Hematopoietic multipotent progenitor cell treated with erythropoietin and hydrocortisone succinate and interleukin-3 and kit ligand, for 15 days (in vitro differentiated cells): Measurements from ENCODE around the gene DRAM1.
"Not testable (repeated sequence)": the region's sequence is repeated elsewhere in the genome, so short reads cannot be mapped to it uniquely, and the experiment has no call there.

Experiments used
- DNase-seq: peaks from one replicate; pipeline ENCODE4 v3.0.0-alpha.2; 2015; ENCODE audit warnings: low spot score

Gene DRAM1

DNA sequence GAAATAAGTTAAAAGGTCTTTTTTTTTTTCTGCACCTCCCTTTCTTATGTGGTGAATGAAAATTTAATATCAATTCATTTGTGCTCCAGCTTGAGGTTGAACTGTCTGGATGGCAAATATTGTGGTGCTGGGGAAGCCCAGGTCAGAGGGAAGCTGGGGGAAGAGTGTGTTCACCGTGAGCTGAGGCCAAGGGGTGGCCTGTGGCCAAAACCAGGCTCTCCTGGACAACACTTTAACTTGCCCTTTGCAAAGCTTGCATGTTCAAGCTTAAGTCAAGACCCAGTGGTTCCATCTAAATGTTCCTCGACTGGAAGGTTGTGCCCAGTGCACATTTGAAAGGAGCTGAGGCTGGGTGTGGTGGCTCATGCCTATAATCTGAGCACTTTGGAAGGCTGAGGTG lies 28.8 kb downstream of the DRAM1 start:
- no peak for DNase-seq

DNA sequence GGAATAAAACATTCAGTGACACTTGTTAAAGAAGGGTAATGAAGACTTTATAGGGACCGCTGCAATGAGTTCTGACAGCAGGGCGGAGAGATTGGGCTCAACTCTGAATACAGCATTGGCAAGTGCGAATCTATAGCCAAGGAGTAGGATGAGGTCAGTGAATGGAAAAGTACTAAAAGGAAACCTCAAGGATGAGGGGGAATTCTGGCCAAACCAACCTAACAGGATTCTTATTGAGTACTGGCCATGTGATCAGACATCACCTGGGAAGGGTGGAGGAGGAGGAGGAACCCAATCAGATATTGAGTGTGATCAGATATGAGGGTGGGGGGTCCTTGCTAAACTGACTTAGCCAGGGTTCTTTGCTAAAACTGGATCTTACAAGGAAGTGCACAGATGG lies 31.0 kb downstream of the DRAM1 start:
- DNase-seq, result no peak

DNA sequence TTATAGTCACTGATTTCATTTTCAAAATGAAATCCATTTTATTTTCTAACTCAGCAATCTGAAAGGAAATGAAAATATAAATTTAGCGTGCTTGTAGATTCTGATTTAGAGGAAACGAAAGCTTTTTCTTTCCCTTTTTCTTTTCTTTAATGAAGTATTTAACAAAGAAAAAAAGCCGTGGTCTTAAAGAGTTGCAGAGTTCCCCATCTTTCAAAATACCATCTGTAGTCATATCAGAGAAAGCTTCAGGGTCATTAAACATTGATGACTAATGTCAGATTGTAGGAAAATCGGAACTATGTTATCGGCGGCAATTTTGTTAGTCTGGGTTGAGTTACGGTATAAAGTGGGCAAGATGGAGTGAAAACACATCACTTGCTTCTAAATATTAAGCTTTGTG lies 32.3 kb downstream of the DRAM1 start:
- no peak for DNase-seq

DNA sequence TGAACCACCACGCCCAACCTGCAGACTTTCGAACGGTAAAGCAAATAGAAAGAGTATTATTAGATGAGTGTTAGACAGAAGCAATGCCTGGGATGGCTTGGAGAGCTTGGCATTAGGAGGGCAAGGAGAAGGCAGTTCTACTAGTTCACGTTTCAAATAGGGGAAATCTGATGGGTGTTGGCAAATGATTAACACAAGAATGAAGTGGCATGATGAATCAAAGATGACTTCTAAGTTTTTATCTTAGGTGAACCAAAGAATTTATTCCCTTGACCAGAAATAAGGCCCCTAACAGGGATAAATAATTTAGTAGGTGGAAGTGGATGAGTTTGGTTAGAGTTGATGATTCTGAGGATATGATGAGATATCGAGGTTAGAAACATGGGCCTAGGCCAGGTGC lies 38.5 kb downstream of the DRAM1 start:
- DNase-seq, result no peak

DNA sequence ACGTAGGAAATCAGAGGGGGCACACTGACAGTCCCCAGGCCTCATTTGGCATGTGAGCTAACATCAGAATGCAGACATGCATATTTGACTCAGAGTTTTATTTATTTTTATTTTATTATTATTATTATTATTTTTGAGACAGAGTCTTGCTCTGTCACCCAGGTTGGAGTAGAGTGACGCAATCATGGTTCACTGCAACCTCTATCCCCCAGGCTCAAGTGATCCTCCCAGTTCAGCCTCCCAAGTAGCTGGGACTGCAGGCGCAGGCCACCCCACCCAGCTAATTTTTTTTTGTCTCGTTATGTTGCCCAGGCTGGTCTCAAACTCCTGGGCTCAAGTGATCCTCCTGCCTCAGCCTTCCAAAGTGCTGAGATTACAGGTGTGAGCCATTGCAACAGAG lies 41.4 kb downstream of the DRAM1 start:
- DNase-seq, result not testable (repeated sequence)

DNA sequence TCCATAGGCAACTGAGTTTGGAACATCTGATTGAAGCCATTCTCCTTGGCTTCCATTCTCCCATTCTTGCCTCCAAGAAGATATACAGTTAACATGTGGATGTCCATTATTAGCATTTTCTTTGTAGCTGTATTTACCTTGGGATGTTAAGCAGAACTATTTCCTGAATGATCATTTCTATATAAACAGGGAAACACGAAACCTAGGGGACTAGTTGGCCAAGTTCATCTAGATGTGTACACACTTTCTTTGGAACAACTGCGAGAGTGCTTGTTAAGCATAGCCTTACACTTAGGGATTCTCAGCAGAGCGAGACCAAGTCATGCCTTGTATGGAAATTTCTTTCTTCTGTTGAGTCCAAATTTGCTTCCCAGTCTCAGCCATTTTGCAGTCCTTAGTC lies 42.1 kb downstream of the DRAM1 start:
- no peak for DNase-seq

DNA sequence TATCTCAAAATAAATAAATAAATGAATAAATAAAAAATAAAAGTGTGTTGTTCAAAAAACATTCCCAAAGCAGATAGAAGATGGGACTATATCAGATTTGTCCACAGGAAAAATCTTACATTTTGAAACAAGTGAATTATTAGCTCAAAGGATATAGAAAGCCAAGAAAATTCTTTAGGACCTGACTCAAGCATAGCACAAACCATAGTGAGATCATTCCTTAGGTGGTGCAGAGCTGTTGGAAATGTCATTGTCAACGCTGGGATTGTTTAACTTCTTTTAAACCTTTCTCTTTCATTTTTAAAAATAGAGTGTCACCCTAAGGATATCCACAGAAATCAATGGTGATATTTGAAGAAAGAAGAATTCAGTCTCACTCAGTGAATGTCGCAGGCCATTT lies 43.5 kb downstream of the DRAM1 start:
- DNase-seq, result no peak

DNA sequence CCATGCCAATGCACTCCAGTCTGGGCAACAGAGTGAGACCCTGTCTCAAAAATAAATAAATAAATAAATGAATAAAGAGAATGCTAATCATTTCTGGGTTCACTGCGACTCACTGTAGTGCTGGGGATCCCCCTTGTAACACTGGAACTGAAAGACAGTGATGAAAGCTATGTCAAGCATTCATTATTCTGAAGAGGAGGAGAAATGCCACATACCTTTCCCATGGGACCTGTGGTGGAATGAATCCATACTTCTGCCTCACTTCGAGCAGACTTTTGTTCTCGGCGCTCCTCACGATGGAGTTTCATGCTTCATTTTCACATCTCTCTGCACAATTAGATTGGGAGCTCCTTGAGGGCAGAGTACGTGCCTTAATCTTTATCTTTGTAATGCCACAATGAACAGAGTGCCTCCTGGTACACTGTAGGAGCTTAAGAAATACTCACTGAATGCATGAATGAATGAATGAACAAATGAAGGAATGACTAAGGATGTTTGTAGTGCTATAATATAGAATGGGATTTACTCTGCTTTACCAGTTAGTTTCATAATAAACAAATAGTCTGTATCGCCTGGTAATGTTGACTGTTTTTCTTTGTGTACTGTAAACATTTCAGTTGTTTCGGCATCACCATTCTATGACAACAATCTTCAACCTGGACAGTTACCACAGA lies 45.8 kb downstream of the DRAM1 start:
- DNase-seq, result no peak

DNA sequence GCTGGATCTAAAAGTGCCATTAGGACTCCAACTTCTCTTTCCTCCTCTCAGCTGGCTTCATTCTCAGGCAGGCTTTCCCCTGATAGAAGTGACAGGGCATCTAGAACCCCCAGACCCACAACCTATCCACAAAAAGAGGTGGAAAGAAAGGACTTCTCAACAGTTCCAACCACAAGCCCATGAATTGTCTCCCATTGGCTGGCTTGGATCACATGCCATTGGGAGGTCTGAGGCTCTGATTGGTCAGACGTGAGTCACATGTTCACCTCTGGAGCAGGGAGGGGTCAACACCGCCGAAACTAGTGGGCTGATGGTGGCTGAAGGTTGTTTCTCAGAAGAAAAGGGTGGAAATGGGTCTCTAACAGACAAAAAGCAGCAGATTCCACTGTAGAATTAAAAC lies 47.2 kb downstream of the DRAM1 start:
- DNase-seq, result no peak

DNA sequence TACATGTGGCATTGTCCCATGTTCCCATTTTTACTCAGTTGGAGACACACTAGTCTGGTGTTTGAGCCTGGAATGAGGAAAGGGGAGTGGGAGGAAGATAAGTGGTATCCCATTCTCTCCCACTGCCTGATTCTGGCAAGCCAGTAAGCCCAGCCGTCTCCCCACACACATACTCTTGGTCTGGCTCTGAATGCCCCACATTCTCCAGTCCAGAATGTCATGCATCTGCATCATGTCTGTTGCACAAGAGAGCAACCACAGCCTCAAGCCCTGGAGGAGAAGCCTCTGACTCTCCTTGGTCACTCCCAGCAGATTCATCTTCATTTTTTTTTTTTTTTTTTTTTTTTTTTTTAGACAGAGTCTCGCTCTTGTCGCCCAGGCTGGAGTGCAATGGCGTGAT lies 48.0 kb downstream of the DRAM1 start:
- DNase-seq, result no peak

DNA sequence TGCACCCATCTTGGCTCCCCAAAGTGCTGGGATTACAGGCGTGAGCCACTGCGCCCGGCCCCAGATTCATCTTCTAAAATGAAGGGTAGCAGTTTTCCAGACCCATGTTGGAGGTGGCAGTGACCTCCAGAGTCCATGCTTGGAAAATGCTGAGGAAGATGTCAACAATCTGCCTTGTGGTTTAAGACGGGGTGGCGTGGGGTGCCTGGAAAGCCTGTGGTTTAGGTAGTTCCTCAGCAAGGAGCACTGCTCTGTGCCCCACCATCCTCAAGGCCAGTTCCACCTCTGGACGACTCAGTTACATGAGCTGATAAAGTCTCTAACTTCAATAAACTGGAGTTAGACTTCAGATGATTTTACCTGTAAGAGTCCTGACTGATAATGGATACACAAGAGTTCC lies 48.6 kb downstream of the DRAM1 start:
- DNase-seq, result no peak

DNA sequence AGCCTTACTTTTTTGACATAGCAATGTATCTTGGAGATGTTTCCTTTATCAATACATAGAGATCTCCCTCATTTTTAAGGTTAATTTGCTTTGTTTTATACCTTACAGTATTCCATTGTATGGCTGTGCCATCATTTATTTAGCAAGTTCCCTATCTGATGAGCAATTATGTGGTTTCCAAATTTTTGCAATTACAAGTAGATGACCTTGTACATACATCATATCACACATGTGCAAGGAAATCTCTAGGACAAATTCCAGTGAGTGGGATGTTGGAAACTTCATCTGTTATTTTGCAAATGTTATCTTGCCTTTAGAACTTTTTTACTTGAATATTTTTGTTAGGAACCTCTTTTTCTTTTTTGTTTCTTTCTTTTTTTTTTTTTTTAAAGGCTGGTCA lies 49.7 kb downstream of the DRAM1 start:
- no peak for DNase-seq

DNA sequence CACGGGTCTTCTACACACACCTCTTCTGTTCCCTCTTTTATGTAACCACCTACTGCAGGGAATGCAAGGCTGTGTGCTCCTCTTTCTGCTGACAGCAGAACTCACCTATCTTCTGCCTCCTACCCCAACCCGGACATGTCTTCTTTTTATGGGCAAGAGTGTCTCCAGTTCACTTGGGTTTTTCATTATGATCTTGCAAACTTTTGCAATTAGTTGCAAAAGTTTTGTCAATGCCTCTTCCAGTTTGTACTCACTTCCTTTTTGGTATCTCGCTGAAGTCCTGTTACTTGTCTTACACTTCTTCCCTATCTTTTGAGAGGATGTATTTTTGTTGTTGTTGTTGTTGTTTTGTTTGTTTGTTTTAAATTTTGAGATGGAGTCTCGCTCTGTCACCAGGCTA lies 50.6 kb downstream of the DRAM1 start:
- DNase-seq, result no peak

DNA sequence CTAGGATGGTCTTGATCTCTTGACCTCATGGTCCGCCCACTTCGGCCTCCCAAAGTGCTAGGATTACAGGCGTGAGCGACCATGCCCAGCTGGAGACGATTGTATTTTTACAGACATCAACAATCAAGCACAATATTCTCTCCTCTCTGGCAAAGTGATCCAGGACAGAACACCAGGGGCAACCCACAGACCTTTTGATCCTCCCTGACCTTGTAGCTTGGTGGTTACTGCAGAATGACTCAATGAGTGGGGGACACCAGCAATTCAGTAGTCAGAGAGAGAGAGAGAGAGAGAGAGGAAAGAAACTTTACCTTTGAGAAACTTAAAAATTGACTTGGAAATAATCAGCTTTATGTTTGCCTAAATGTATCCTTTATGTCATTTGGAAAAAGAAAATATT lies 51.2 kb downstream of the DRAM1 start:
- DNase-seq, result no peak

DNA sequence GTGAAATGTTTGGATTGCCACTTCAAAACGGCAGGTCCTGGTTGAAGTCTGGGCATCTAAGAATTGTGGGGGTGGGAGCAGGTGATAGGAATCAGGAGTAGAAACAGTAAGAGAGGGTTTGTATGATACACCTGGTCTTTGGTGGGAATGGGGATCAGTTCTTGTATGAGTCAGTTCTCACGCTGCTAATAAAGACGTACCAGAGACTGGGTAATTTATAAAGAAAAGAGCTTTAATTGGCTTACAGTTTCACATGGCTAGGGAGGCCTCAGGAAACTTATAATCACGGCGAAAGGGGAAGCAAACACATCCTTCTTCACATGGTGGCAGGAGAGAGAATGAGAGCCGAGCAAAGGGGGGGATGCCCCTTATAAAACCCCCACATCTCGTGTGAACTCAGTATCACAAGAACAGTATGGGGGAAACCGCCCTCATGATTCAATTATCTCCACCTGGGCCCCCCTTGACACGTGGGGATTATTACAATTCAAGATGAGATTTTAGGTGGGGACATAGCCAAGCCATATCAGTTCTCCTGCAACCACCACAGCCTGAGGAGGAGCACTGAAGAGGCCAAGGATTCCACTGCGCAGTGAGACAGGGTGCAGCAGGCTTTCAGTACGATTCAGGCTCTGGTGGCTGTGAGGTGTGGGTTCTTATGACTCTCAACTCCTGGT lies 52.1 kb downstream of the DRAM1 start:
- no peak for DNase-seq

DNA sequence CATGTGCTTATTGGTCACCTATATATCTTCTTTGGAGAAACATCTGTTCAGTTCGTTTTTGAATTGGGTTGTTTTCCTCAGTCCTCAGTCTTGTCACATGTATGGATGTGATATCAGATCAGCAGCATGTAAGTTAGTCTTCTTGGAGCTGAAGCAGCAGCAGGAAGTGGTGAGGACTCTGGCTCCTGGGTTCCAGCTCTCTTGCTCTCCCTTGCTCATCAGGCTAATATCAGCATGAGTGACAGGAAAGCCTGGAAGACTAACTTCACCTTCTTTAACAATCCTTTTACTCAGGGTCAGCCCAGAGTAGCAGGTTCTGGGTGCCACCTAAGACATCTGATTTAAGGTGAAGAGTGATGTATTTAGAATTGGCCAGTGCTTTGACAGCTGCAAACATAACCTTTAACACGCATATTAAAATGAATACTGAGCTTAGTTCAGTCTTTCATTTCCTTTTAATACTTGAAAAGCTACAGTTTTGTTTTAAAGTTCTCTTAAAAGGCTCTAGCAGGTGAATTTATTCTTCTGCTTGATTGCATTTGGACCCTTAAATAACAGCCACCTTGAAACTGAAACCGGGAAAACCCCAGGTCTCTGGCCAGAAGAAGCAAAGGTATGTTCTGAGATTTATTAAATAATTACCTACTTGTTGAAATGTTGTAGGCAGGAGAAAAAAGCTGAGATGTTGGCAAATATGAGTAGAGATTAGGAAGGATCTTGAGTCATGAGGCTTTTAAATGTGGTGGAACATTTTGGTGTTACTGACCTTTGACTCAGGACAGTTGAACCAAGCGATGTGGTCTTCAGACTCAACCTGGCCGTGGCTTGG lies 54.3 kb downstream of the DRAM1 start:
- no peak for DNase-seq

DNA sequence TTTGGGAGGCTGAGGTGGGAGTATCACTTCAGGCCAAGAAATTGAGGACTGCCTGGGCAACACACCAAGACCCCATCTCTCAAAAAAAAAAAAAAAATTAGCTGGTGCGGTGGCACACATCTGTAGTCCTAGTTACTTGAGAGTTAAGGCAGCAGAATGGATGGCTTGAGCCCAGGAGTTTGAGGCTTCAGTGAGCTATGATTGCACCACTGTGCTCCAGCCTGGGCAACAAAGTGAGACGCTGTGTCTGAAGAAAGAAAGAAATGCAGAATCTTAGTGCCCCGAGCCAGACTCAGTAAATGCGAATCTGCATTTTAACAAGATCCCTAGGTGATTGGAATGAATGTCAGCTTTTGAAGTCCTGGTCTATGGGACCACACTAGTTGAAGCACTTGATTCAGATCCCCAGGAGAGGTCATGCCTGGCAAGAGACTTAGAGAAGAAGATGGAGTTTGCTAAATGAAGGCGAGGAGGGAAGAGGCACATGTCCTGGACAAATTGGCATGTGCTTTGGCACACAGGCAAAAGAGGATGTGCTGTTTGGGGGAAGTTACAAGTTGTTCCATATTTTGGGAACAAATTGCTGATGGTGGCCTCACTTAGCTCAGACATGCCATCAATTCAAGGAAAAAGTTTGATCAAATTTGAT lies 56.6 kb downstream of the DRAM1 start:
- no peak for DNase-seq

DNA sequence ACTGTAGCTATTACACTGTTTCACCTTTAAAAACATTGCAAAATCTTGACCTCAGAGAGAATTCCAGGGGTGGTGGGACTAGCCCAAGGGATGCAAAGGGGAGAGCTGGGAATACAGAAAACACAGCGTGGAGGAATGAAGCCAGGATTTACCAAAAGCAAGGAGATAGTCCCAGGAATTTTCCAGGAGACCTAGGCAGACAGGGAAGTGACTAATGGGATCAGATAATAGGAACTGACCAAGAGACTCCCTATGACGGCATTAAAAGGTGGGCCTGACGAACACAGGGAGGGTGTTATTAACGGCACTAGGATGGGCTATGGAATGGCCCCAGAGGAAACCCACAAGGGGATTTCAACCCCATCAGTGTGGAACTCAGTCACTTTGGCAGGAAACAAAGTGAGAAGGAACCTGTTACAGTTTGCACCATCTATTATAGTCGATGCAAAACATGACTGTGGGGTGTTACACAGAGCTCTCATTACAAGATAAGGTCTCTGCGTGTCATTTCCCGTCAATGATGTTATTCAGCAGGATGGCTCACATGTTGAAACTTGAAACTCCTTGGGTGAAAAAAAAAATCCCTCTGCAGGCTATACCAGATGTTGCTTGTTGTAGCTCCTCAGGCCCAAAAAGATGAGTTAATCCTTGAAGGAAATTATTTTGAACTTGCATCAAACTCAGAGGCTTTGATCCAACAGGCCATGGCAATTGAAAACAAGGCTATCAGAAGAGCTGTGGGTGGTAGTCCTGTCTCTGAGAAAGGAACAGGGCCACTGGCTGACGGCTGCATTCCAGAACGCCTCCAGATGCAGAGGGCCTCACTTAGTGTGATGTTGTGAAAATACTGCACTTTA lies 58.7 kb downstream of the DRAM1 start:
- no peak for DNase-seq

DNA sequence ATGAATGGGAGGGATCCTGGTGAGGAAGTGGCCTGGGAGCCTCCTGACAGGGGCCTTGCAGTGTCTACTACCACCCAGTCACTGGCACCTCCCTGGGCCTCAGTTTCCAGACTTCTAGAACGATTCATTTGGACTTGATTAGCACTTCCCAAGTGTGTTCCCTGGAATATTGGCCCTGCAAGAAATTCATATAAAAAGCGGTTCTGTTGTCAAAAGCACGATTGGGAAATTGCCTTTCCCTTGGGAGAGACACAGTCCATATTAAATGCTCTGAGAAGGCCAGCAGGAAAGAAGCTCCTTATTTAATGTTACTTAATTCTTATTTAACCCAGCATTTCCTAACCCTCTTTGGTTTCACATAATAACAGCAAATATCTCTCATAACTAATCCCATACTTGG lies 61.9 kb downstream of the DRAM1 start:
- no peak for DNase-seq

DNA sequence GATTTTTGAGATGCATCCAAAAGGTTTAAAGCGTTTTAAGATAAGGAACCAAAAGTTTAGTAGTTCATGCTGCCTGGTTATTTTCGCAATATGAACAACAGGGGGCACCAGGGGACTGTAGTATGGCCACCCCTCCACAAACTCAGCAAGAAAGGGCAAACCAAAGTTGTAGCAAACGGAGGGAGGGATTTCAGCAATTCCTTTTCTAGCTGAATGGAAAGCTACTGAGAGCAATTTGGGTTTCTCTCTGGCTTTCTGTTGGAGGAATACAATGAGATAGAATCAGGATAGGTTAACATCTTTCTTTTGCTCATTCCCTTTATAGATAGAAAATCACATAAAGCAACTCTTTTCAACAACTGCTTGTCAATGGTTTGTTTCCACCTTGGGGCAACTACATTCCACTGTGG lies 62.5 kb downstream of the DRAM1 start:
- DNase-seq, result peak; percentile 62

DNA sequence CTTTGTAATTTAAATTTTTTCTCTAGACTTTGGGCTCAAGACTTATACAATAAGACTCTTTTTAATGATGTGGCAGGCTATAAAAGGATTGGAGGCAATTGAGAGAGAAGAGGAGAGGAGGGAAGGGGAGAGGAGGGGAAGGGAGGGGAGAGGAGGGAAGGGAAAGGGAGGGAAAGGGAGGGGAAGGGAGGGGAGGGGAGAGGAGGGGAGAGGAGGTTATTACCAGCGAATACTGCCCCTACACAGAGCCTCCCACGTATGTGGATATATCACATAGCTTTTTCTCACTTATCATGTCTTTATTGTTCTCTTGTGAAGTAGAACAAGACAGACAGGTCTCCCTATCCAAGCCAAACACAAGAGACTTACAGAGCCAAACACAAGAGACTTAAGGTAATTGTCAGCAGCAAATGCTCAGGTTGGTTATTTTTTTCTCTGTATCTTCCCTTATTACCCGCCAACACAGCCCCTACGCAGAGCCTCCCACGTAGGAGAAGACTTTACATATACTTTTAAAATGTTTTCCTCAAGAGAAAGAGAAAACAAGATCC lies 63.1 kb downstream of the DRAM1 start:
- DNase-seq, result no peak
